ENCODE results near the gene STX18. TPM values are rescaled to one million over a fixed set of nuclear protein-coding genes. Genes with fewer than 3 reads are reported as not detected.

STX18 gene
- total RNA-seq, 2 experiments from 2014 or later = 19.5 to 20.0 TPM

- Mint-ChIP-seq H3K36me3 (ENCODE audit: low read depth) (peaks cover 7% of the 10 kb centered on the region), H3K9me3 (no peaks in the 10 kb centered on the region), H3K27me3 (no peaks in the 10 kb centered on the region), H3K4me3 (no peak overlapping the region), H3K27ac (no peak overlapping the region), H3K4me1 (ENCODE audit: low read depth) (peaks cover 7% of the 10 kb centered on the region)
- intact Hi-C loops (cut with micrococcal nuclease) = no loop called here
- DNase-seq (no peak), ATAC-seq (no peak)
- ChIA-PET CTCF (interaction anchor here (1.5 kb wide), 1 partner anchor 28 kb away, joined by 4 read pairs; no protein-coding TSS in a partner anchor), POLR2A (no interaction called here)
- no peak for TF ChIP-seq CTCF (IDR thresholded peaks at IDR 0.05)
Measured at GRCh38 chr4:4412641-4413372, 129.0 kb downstream of the STX18 start.

GRCh38 chr4:4411906-4412305, 129.9 kb downstream of the STX18 start:
- ATAC-seq = no peak
- H3K36me3 Mint-ChIP-seq (ENCODE audit: low read depth) = peaks cover 5% of the 10 kb centered on the region
- intact Hi-C loops (cut with micrococcal nuclease) = no loop called here
- H3K9me3 Mint-ChIP-seq = no peaks in the 10 kb centered on the region
- peaks cover 3% of the 10 kb centered on the region for H3K4me1 Mint-ChIP-seq (ENCODE audit: low read depth)
- no peak for TF ChIP-seq CTCF (IDR thresholded peaks at IDR 0.05)
- H3K27me3 Mint-ChIP-seq = no peaks in the 10 kb centered on the region
- CTCF ChIA-PET = interaction anchor here (1.5 kb wide), 1 partner anchor 27 kb away, joined by 4 read pairs; no protein-coding TSS in a partner anchor
- H3K4me3 Mint-ChIP-seq = no peak overlapping the region
- POLR2A ChIA-PET = no interaction called here
- no peak overlapping the region for H3K27ac Mint-ChIP-seq
- no peak for DNase-seq

GRCh38 chr4:4410271-4410670, 131.6 kb downstream of the STX18 start:
- Mint-ChIP-seq H3K27ac (no peak overlapping the region), H3K36me3 (ENCODE audit: low read depth) (peaks cover 2% of the 10 kb centered on the region), H3K4me3 (no peak overlapping the region), H3K27me3 (no peaks in the 10 kb centered on the region), H3K4me1 (ENCODE audit: low read depth) (no peaks in the 10 kb centered on the region), H3K9me3 (no peaks in the 10 kb centered on the region)
- CTCF ChIA-PET = no interaction called here
- no peak for TF ChIP-seq CTCF (IDR thresholded peaks at IDR 0.05)
- POLR2A ChIA-PET = interaction anchor here (0.8 kb wide), 1 partner anchor 35 kb away, joined by 3 read pairs; no protein-coding TSS in a partner anchor
- ATAC-seq = no peak
- intact Hi-C loops (cut with micrococcal nuclease) = no loop called here
- DNase-seq = no peak

GRCh38 chr4:4409416-4410115, 132.3 kb downstream of the STX18 start:
- Mint-ChIP-seq H3K9me3 (no peaks in the 10 kb centered on the region), H3K4me1 (ENCODE audit: low read depth) (no peaks in the 10 kb centered on the region), H3K27me3 (no peaks in the 10 kb centered on the region), H3K4me3 (no peak overlapping the region), H3K27ac (no peak overlapping the region), H3K36me3 (ENCODE audit: low read depth) (peaks cover under 1% of the 10 kb centered on the region)
- ATAC-seq = no peak
- intact Hi-C loops (cut with micrococcal nuclease) = no loop called here
- ChIA-PET POLR2A (interaction anchor here (1.0 kb wide), 1 partner anchor 16 kb away, joined by 3 read pairs; no protein-coding TSS in a partner anchor), CTCF (no interaction called here)
- no peak for TF ChIP-seq CTCF (IDR thresholded peaks at IDR 0.05)
- DNase-seq = no peak

All from activated CD8-positive, alpha-beta T cell treated with anti-CD3 and anti-CD28 coated beads for 36 hours (primary cell).